Left ventricle myocardium inferior (tissue), 1 donor: ENCODE measurements around the gene ZMYND11. TPM values are rescaled to one million over a fixed set of nuclear protein-coding genes. Genes with fewer than 3 reads are reported as not detected.
"Not testable (repeated sequence)": the region's sequence is repeated elsewhere in the genome, so short reads cannot be mapped to it uniquely, and the experiment has no call there.

Experiments used
- DNase-seq: peaks from one replicate; pipeline ENCODE4 v3.0.0-alpha.2; 2020
- H3K27ac ChIP-seq: fragments of 200-600 bp; replicated peaks from 2 replicates; pipeline ENCODE4 v1.8.0; 2021
- H3K27me3 ChIP-seq: fragments of 200-600 bp; 2 replicates; pipeline ENCODE4 v1.8.0; 2021; ENCODE audit warnings: low read depth
- H3K36me3 ChIP-seq: fragments of 200-600 bp; 2 replicates; pipeline ENCODE4 v1.8.0; 2021
- H3K4me1 ChIP-seq: fragments of 200-600 bp; 2 replicates; pipeline ENCODE4 v1.8.0; 2021
- H3K4me3 ChIP-seq: fragments of 200-600 bp; 2 replicates; pipeline ENCODE4 v1.8.0; 2021; ENCODE audit warnings: mild to moderate bottlenecking, moderate library complexity
- H3K9me3 ChIP-seq: fragments of 200-600 bp; replicated peaks from 2 replicates; pipeline ENCODE4 v1.8.0; 2021
- intact Hi-C: fragments of 100-400 bp; cut with micrococcal nuclease; formaldehyde crosslinking; loops from one replicate; pipeline ENCODE4 v1.11.0; 2022
- total RNA-seq: library from RNA; stranded (reverse); fragmentation: NEBNext Ultra II Directional; extraction: Animal tissue kit (Norgen Biotek cat#: 25700); gene quantifications from one replicate; pipeline ENCODE4 v1.2.1, GENCODE V29; 2021
- TF ChIP-seq, protein P1 (sequence below): fragments of 200-600 bp; IDR thresholded peaks from 2 replicates; pipeline ENCODE4 v1.8.0; 2021; ENCODE audit warnings: antibody characterized with exemption, mild to moderate bottlenecking, borderline replicate concordance
- donor health status: DM: no; HTN: yes; CAD: no; lungs with severe emphysema.

The ZMYND11 gene
- total RNA-seq, 1 donor from 2014 or later, result 79.6 TPM

DNA sequence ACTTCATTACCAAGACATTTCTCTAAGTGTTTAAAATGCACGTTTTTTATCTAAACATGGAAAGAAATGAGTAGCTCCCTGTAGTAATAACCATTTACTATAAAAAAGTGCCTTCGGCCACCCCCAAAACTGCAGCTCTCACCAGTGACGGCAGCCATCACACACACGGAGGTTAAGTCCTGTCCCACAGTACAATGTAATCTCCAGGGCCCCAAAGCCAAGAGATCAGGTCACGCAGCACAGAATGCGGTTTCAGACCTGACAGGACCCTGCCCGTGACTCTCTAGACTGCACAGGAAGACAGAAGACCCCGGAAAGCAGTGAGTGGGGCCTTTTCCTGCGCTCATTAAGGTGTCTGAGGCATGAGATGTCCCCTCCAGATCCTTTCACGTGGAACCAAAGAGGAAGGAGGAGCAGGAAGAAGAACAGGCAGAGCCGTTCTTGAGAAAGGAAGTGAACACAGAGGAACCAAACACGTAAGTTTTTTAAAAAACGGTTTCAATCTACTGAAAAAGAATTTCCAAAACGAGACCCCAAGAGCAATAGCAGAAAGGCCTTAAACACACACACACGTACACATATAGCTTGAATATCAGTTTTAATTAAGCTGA, 125.7 kb downstream of the ZMYND11 start:
- intact Hi-C loops, result no loop called here
- H3K36me3 ChIP-seq, result no peaks in the 10 kb centered on the region
- H3K4me3 ChIP-seq, result no peak overlapping the region
- H3K4me1 ChIP-seq, result no peaks in the 10 kb centered on the region
- H3K27ac ChIP-seq, result no peak overlapping the region
- no peaks in the 10 kb centered on the region for H3K9me3 ChIP-seq
- no peaks in the 10 kb centered on the region for H3K27me3 ChIP-seq
- TF ChIP-seq, protein P1, sequence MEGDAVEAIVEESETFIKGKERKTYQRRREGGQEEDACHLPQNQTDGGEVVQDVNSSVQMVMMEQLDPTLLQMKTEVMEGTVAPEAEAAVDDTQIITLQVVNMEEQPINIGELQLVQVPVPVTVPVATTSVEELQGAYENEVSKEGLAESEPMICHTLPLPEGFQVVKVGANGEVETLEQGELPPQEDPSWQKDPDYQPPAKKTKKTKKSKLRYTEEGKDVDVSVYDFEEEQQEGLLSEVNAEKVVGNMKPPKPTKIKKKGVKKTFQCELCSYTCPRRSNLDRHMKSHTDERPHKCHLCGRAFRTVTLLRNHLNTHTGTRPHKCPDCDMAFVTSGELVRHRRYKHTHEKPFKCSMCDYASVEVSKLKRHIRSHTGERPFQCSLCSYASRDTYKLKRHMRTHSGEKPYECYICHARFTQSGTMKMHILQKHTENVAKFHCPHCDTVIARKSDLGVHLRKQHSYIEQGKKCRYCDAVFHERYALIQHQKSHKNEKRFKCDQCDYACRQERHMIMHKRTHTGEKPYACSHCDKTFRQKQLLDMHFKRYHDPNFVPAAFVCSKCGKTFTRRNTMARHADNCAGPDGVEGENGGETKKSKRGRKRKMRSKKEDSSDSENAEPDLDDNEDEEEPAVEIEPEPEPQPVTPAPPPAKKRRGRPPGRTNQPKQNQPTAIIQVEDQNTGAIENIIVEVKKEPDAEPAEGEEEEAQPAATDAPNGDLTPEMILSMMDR, result no peak
- DNase-seq, result no peak

GRCh38 chr10:264160-265073, 129.2 kb downstream of the ZMYND11 start:
- DNase-seq, H3K27me3 ChIP-seq, intact Hi-C loops, H3K36me3 ChIP-seq, H3K27ac ChIP-seq, H3K9me3 ChIP-seq, H3K4me3 ChIP-seq, H3K4me1 ChIP-seq: not testable (repeated sequence)

DNA sequence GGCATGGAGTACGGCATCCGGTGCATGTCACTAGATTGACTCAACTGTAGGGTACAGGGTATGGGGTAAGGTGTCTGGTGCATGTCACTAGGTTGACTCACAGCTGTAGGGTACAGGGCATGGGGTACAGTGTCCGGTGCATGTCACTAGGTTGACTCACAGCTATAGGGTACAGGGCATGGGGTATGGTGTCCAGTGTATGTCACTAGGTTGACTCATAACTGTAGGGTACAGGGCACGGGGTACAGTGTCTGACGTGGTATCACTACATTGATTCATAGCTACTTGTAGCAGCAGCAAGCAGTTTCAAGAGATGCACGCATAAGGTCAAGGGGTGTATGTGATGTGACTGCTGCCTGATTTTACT, 129.8 kb downstream of the ZMYND11 start:
- DNase-seq, result not testable (repeated sequence)

DNA sequence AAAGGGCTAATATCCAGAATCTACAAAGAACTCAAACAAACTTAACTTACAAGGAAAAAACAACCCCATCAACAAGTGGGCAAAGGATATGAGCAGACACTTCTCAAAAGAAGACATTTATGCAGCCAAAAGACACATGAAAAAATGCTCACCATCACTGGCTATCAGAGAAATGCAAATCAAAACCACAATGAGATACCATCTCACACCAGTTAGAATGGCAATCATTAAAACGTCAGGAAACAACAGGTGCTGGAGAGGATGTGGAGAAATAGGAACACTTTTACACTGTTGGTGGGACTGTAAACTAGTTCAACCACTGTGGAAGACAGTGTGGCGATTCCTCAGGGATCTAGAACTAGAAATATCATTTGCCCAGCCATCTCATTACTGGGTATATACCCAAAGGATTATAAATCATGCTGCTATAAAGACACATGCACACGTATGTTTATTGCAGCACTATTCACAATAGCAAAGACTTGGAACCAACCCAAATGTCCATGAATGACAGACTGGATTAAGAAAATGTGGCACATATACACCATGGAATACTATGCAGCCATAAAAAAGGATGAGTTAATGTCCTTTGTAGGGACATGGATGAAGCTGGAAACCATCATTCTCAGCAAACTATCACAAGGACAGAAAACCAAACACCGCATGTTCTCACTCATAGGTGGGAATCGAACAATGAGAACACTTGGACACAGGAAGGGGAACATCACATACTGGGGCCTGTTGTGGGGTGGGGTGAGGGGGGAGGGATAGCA, 130.7 kb downstream of the ZMYND11 start:
- H3K27ac ChIP-seq, H3K4me1 ChIP-seq, H3K9me3 ChIP-seq, intact Hi-C loops, H3K4me3 ChIP-seq, DNase-seq, H3K36me3 ChIP-seq, H3K27me3 ChIP-seq: not testable (repeated sequence)

More for the DNA sequence above, 129.8 kb downstream of the ZMYND11 start:
- H3K36me3 ChIP-seq, H3K27me3 ChIP-seq, intact Hi-C loops, H3K4me1 ChIP-seq, H3K27ac ChIP-seq, H3K4me3 ChIP-seq, H3K9me3 ChIP-seq: not testable (repeated sequence)

GRCh38 chr10:266974-267425, 131.7 kb downstream of the ZMYND11 start:
- Histone ChIP-seq H3K4me1 (no peaks in the 10 kb centered on the region), H3K27ac (no peak overlapping the region), H3K4me3 (no peak overlapping the region), H3K9me3 (no peaks in the 10 kb centered on the region), H3K27me3 (no peaks in the 10 kb centered on the region), H3K36me3 (no peaks in the 10 kb centered on the region)
- TF ChIP-seq, protein P1, result no peak
- intact Hi-C loops, result no loop called here
- no peak for DNase-seq

GRCh38 chr10:267705-268104, 132.4 kb downstream of the ZMYND11 start:
- TF ChIP-seq, protein P1, result no peak
- H3K27me3 ChIP-seq, result no peaks in the 10 kb centered on the region
- H3K4me1 ChIP-seq, result no peaks in the 10 kb centered on the region
- intact Hi-C loops, result no loop called here
- DNase-seq, result no peak
- H3K4me3 ChIP-seq, result no peak overlapping the region
- H3K36me3 ChIP-seq, result no peaks in the 10 kb centered on the region
- H3K27ac ChIP-seq, result no peak overlapping the region
- H3K9me3 ChIP-seq, result no peaks in the 10 kb centered on the region
